ENCODE results near the gene GATAD2A.

GRCh38 chr19:19425170-19425875 is 19.8 kb downstream of the GATAD2A start:
- TF ChIP-seq CTCF (IDR thresholded peaks at IDR 0.05; ENCODE audit: low read depth, low read length): no peak
- TF ChIP-seq POLR2A (IDR thresholded peaks at IDR 0.05; ENCODE audit: extremely low read depth, insufficient read length): no peak
- no peak for TF ChIP-seq MAX (IDR thresholded peaks at IDR 0.05; ENCODE audit: low read depth, low read length)
